H1 (cell line): ENCODE results near the gene KRTAP5-1. TPM values are rescaled to one million over a fixed set of nuclear protein-coding genes. Genes with fewer than 3 reads are reported as not detected.

ENCODE experiments used
- CTCF ChIA-PET: fragments of 300-600 bp; sonication (Branson Sonifier 250); formaldehyde crosslinking; loops from one replicate; lab custom pipeline; 2021; ENCODE audit not compliant: partially characterized antibody; lab: Charles Lee
- POLR2A ChIA-PET: fragments of 300-600 bp; sonication (Branson Sonifier 250); formaldehyde crosslinking; loops from one replicate; lab custom pipeline; 2021; ENCODE audit warnings: inconsistent platforms; ENCODE audit not compliant: partially characterized antibody; lab: Charles Lee
- DNase-seq, 2 experiments: peaks; one replicate each; pipeline versions ENCODE4 v3.0.0 to v3.0.0-alpha.2; 2010 to 2022; ENCODE audit warnings: low spot score in 2 of 2, low read depth in 1 of 2, mixed read lengths in 1 of 2
- FAIRE-seq: peaks from 2 replicates; lab custom pipeline; 2011; peaks lifted over from hg19 to GRCh38; lab: Jason Lieb, UNC
- H2AFZ ChIP-seq: 2 replicates; pipeline ENCODE4 v1.8.1; 2012; ENCODE audit warnings: low read length, inconsistent platforms
- H2AK5ac ChIP-seq: 2 replicates; pipeline ENCODE4 v1.6.1; 2013; ENCODE audit warnings: low read depth, low read length
- H2BK120ac ChIP-seq: replicated peaks from 2 replicates; pipeline ENCODE3; 2013; ENCODE audit warnings: low read depth, low read length, inconsistent platforms
- H2BK12ac ChIP-seq: 2 replicates; pipeline ENCODE4 v1.6.1; 2013; ENCODE audit warnings: low read depth, low read length
- H2BK15ac ChIP-seq: 2 replicates; pipeline ENCODE4 v1.6.1; 2013; ENCODE audit warnings: low read length
- H2BK20ac ChIP-seq: 2 replicates; pipeline ENCODE4 v1.6.1; 2013; ENCODE audit warnings: low read length
- H2BK5ac ChIP-seq: 2 replicates; pipeline ENCODE4 v1.6.1; 2013; ENCODE audit warnings: low read depth, low read length
- H3K14ac ChIP-seq: 2 replicates; pipeline ENCODE4 v1.6.1; 2013; ENCODE audit warnings: inconsistent platforms; ENCODE audit not compliant: insufficient read length
- H3K18ac ChIP-seq: 2 replicates; pipeline ENCODE4 v1.6.1; 2013; ENCODE audit warnings: low read length; ENCODE audit errors: extremely low read depth
- H3K23ac ChIP-seq: 2 replicates; pipeline ENCODE4 v1.6.1; 2013; ENCODE audit warnings: inconsistent platforms; ENCODE audit not compliant: insufficient read length
- H3K23me2 ChIP-seq: 2 replicates; pipeline ENCODE4 v1.6.1; 2013; ENCODE audit warnings: low read depth, low read length
- H3K27ac ChIP-seq: 2 replicates; pipeline ENCODE4 v1.6.1; 2011; ENCODE audit warnings: low read depth, low read length, inconsistent platforms
- H3K27me3 ChIP-seq, 4 experiments: replicated peaks in 1 of 4; 1 replicate in 1 of 4; 2 replicates in 3 of 4; pipeline versions ENCODE4 v1.6.1 to v1.8.1; 2011 to 2013; ENCODE audit warnings: low read length in 3 of 4, mild to moderate bottlenecking in 3 of 4, inconsistent platforms in 2 of 4, mixed read lengths in 2 of 4, moderate library complexity in 1 of 4; ENCODE audit not compliant: control insufficient read depth in 3 of 4, insufficient read depth in 3 of 4; ENCODE audit errors: extremely low read depth in 1 of 4
- H3K36me3 ChIP-seq, 4 experiments: 2 replicates each; pipeline versions ENCODE4 v1.6.1 to v1.8.1; 2011 to 2013; ENCODE audit warnings: mild to moderate bottlenecking in 4 of 4, low read length in 3 of 4, moderate library complexity in 2 of 4, control low read depth in 1 of 4, inconsistent platforms in 1 of 4; ENCODE audit not compliant: insufficient read depth in 4 of 4, control insufficient read depth in 2 of 4
- H3K4ac ChIP-seq: replicated peaks from 2 replicates; pipeline ENCODE3; 2013; ENCODE audit warnings: low read length, low read depth, mixed read lengths, inconsistent platforms; ENCODE audit not compliant: insufficient read length
- H3K4me1 ChIP-seq, 4 experiments: replicated peaks in 1 of 4; 1 replicate in 1 of 4; 2 replicates in 3 of 4; pipeline versions ENCODE4 v1.6.1 to v1.8.1; 2011 to 2013; ENCODE audit warnings: low read length in 3 of 4, inconsistent platforms in 2 of 4, mixed read lengths in 1 of 4; ENCODE audit not compliant: insufficient read depth in 4 of 4, control insufficient read depth in 3 of 4
- H3K4me2 ChIP-seq, 2 experiments: 2 replicates each; pipeline versions ENCODE4 v1.6.1 to v1.8.1; 2011 to 2013; ENCODE audit warnings: low read depth in 2 of 2, low read length in 2 of 2, control low read depth in 1 of 2, inconsistent platforms in 1 of 2, mild to moderate bottlenecking in 1 of 2; ENCODE audit not compliant: insufficient read depth in 1 of 2
- H3K4me3 ChIP-seq, 4 experiments: fragments of 200-600, 300-600 bp in 1 of 4; sonication (generic), shearing (Covaris generic), sonication (Bioruptor Twin) in 1 of 4; 2 replicates each; pipeline versions ENCODE4 v1.5.1 to v1.8.1; 2011 to 2016; ENCODE audit warnings: low read length in 4 of 4, low read depth in 3 of 4, control low read depth in 2 of 4, inconsistent platforms in 2 of 4, mild to moderate bottlenecking in 2 of 4, mixed read lengths in 1 of 4, moderate library complexity in 1 of 4; ENCODE audit not compliant: insufficient read depth in 2 of 4; ENCODE audit errors: extremely low read depth in 1 of 4
- H3K56ac ChIP-seq: replicated peaks from 2 replicates; pipeline ENCODE3; 2013; ENCODE audit warnings: low read depth, mild to moderate bottlenecking, mixed read lengths, low read length, inconsistent platforms; ENCODE audit not compliant: insufficient read length
- H3K79me1 ChIP-seq: 2 replicates; pipeline ENCODE4 v1.6.1; 2013; ENCODE audit warnings: low read depth, low read length, control low read depth
- H3K79me2 ChIP-seq, 2 experiments: 2 replicates each; pipeline versions ENCODE4 v1.6.1 to v1.8.1; 2012 to 2013; ENCODE audit warnings: low read length in 2 of 2, mild to moderate bottlenecking in 2 of 2, inconsistent platforms in 1 of 2; ENCODE audit not compliant: insufficient read depth in 2 of 2, control insufficient read depth in 1 of 2
- H3K9ac ChIP-seq, 4 experiments: replicated peaks in 1 of 4; 1 replicate in 1 of 4; 2 replicates in 3 of 4; pipeline versions ENCODE4 v1.6.1 to v1.8.1; 2011 to 2013; ENCODE audit warnings: low read depth in 3 of 4, low read length in 3 of 4, control low read depth in 2 of 4, mild to moderate bottlenecking in 2 of 4, moderate library complexity in 2 of 4, inconsistent platforms in 1 of 4; ENCODE audit errors: extremely low read depth in 1 of 4
- H3K9me3 ChIP-seq, 2 experiments: 2 replicates each; pipeline versions ENCODE4 v1.6.1 to v1.8.1; 2012 to 2013; ENCODE audit warnings: mild to moderate bottlenecking in 2 of 2, moderate library complexity in 2 of 2, control low read depth in 1 of 2, inconsistent platforms in 1 of 2, low read depth in 1 of 2, low read length in 1 of 2, mixed read lengths in 1 of 2; ENCODE audit not compliant: insufficient read depth in 2 of 2
- H4K20me1 ChIP-seq, 2 experiments: replicated peaks in 1 of 2; 2 replicates each; pipeline versions ENCODE3 to v1.8.1; 2011 to 2013; ENCODE audit warnings: inconsistent platforms in 2 of 2, low read length in 2 of 2, mild to moderate bottlenecking in 1 of 2; ENCODE audit not compliant: insufficient read depth in 2 of 2, control insufficient read depth in 1 of 2
- H4K5ac ChIP-seq: 2 replicates; pipeline ENCODE4 v1.6.1; 2013; ENCODE audit warnings: low read length, low read depth, mixed read lengths, inconsistent platforms; ENCODE audit not compliant: insufficient read length
- H4K8ac ChIP-seq: 2 replicates; pipeline ENCODE4 v1.8.0; 2013; ENCODE audit warnings: mild to moderate bottlenecking, moderate library complexity, low read length, inconsistent platforms; ENCODE audit not compliant: insufficient read depth; ENCODE audit errors: extremely low read depth
- H4K91ac ChIP-seq: replicated peaks from 2 replicates; pipeline ENCODE3; 2013; ENCODE audit warnings: low read length, mixed read lengths, inconsistent platforms; ENCODE audit not compliant: insufficient read length
- CHD1 ChIP-seq: IDR thresholded peaks from 2 replicates; pipeline ENCODE4 v1.6.1; 2012; ENCODE audit warnings: low read depth, low read length, improper control_type of control experiment
- CTCF ChIP-seq, 3 experiments: IDR thresholded peaks; 1 replicate in 2 of 3; 2 replicates in 1 of 3; pipeline versions ENCODE4 v1.5.1 to v1.6.1; 2011; ENCODE audit warnings: low read length in 3 of 3, mild to moderate bottlenecking in 3 of 3, inconsistent platforms in 2 of 3, low read depth in 1 of 3, moderate library complexity in 1 of 3; ENCODE audit not compliant: insufficient read depth in 1 of 3; ENCODE audit errors: control extremely low read depth in 1 of 3
- EP300 ChIP-seq, 2 experiments: IDR thresholded peaks; 1 replicate in 1 of 2; 2 replicates in 1 of 2; pipeline ENCODE4 v1.6.1; 2011 to 2012; ENCODE audit warnings: low read depth in 2 of 2, low read length in 2 of 2, mild to moderate bottlenecking in 2 of 2, borderline replicate concordance in 1 of 2, inconsistent platforms in 1 of 2, moderate library complexity in 1 of 2
- MAX ChIP-seq: IDR thresholded peaks from 2 replicates; pipeline ENCODE4 v1.6.1; 2012; ENCODE audit warnings: inconsistent platforms
- RNF2 ChIP-seq: fragments of 200-900, 300-1000 bp; sonication (generic); IDR thresholded peaks from 2 replicates; pipeline ENCODE4 v1.7.1; 2016; ENCODE audit warnings: borderline replicate concordance, low read depth, mild to moderate bottlenecking, antibody characterized with exemption, low read length; ENCODE audit not compliant: poor library complexity, severe bottlenecking; ENCODE audit errors: missing control alignments
- SAP30 ChIP-seq: fragments of 300-600 bp; sonication (generic); IDR thresholded peaks from 2 replicates; pipeline ENCODE4 v1.7.1; 2012; ENCODE audit warnings: low read length, moderate library complexity, mild to moderate bottlenecking, inconsistent platforms; ENCODE audit not compliant: insufficient read depth, insufficient replicate concordance
- SIRT6 ChIP-seq: IDR thresholded peaks from one replicate; pipeline ENCODE4 v1.7.1; 2012; ENCODE audit warnings: low read length, inconsistent platforms
- TCF12 ChIP-seq: IDR thresholded peaks from 2 replicates; pipeline ENCODE4 v1.6.1; 2011; ENCODE audit warnings: low read depth, mild to moderate bottlenecking, low read length
- TEAD4 ChIP-seq: IDR thresholded peaks from 2 replicates; pipeline ENCODE4 v1.6.1; 2012; ENCODE audit warnings: low read depth, low read length, inconsistent platforms, mixed read lengths
- WGBS, 2 experiments: shearing (Covaris generic) in 1 of 2; methylation state at CpG; one replicate each; pipeline versions ENCODE4 v1.1.6 to v1.1.7; 2013 to 2015; ENCODE audit warnings: low lambda C conversion rate in 2 of 2, mixed read lengths in 2 of 2, inconsistent platforms in 1 of 2, low coverage in 1 of 2, missing lambda C conversion rate in 1 of 2; ENCODE audit not compliant: insufficient replicate concordance in 2 of 2, insufficient coverage in 1 of 2, insufficient read length in 1 of 2; ENCODE audit errors: extremely low coverage in 1 of 2, missing lambda C conversion rate in 1 of 2; 5-methylcytosine and 5-hydroxymethylcytosine counted together
- polyA plus RNA-seq, 7 experiments: library from polyadenylated mRNA; depleted of rRNA in 3 of 7; stranded (reverse) in 5 of 7; unstranded in 2 of 7; fragments of >200 nt in 5 of 7; fragments of 200-250 nt in 2 of 7; gene quantifications; 1 replicate in 5 of 7; 2 replicates in 1 of 7; 4 replicates in 1 of 7; pipeline versions ENCODE4 v1.2.1 to v1.2.3, GENCODE V29; 2011 to 2013; ENCODE audit warnings: missing spikeins in 2 of 7, mixed read lengths in 2 of 7
- total RNA-seq: library from RNA; stranded (reverse); fragmentation: NEBNext Ultra II Directional; extraction: Animal tissue kit (Norgen Biotek cat#: 25700); gene quantifications from 2 replicates; pipeline ENCODE4 v1.2.1, GENCODE V29; 2021

The KRTAP5-1 gene
- total and polyA plus RNA-seq, 2 of the 8 experiments (the other 6 are each of a cell fraction or from before 2014, with no cell fraction given) = not detected

GRCh38 chr11:1546077-1546535, 39.0 kb downstream of the KRTAP5-1 start:
- no peak overlapping the region for H3K27ac ChIP-seq
- H4K5ac ChIP-seq = no peak overlapping the region
- H3K23me2 ChIP-seq = peaks cover 21% of the 10 kb centered on the region; the same call in 1 of the 2 replicates
- H2BK5ac ChIP-seq = no peak overlapping the region
- no peak overlapping the region for H2BK120ac ChIP-seq
- DNase-seq = peak in 1 of 2 experiments; percentile 74
- H3K9me3 ChIP-seq = no peaks in the 10 kb centered on the region
- H4K8ac ChIP-seq = no peak overlapping the region; the same call in 1 of the 2 replicates
- no peak overlapping the region for H2BK12ac ChIP-seq
- no peaks in the 10 kb centered on the region for H3K36me3 ChIP-seq
- no peak overlapping the region; the same call in 1 of the 2 replicates for H3K18ac ChIP-seq
- no peak overlapping the region for H2BK20ac ChIP-seq
- ChIA-PET POLR2A (interaction anchor here (0.6 to 5.4 kb wide), 7 partner anchors 12 to 978 kb away, joined by 3 to 60 read pairs (median 5); no protein-coding TSS in a partner anchor), CTCF (interaction anchor here (0.6 to 7.2 kb wide), 31 partner anchors 8 to 698 kb away, joined by 3 to 144 read pairs (median 4); partner anchors contain the start of genes KRTAP5-2 and KRTAP5-5)
- no peaks in the 10 kb centered on the region for H4K20me1 ChIP-seq
- H3K9ac ChIP-seq = no peak overlapping the region
- H2BK15ac ChIP-seq = no peak overlapping the region
- no peak overlapping the region for H3K23ac ChIP-seq
- FAIRE-seq = no peak
- H3K27me3 ChIP-seq = peaks cover 15 to 58% (median 45%) of the 10 kb centered on the region in 4 experiments
- no peak overlapping the region for H3K14ac ChIP-seq
- H2AFZ ChIP-seq = no peak overlapping the region
- no peak overlapping the region for H3K56ac ChIP-seq
- H2AK5ac ChIP-seq = no peak overlapping the region
- no peaks in the 10 kb centered on the region for H3K79me1 ChIP-seq
- H3K79me2 ChIP-seq = no peaks in the 10 kb centered on the region
- H3K4me1 ChIP-seq = peaks cover 3 to 30% (median 13%) of the 10 kb centered on the region in 4 experiments
- 17% methylated on average over 17 of the region's 18 CpGs; no CpG with 5 or more reads in 1 of the 2 experiments for WGBS, 2 experiments
- no peak overlapping the region for H3K4ac ChIP-seq
- H4K91ac ChIP-seq = peak overlapping the region; percentile 40
- H3K4me2 ChIP-seq = peak overlapping the region; percentile 68 to 90
- peak overlapping the region; percentile 10 to 64 (median 30) for H3K4me3 ChIP-seq
- no peak for TF ChIP-seq CTCF (IDR thresholded peaks at IDR 0.05; ENCODE audit: control extremely low read depth in 1 of 3, insufficient read depth in 1 of 3, low read depth in 1 of 3, low read length in 3 of 3)
- 0 out of 2 replicates have a peak, but pooled peaks have one; percentile 30 for TF ChIP-seq MAX
- no peak for TF ChIP-seq RNF2
- no peak for TF ChIP-seq SAP30
- TF ChIP-seq TEAD4 = peak; percentile 88
- TF ChIP-seq CHD1 = no peak
- TF ChIP-seq SIRT6 = no peak
- TF ChIP-seq EP300 (IDR thresholded peaks at IDR 0.05; ENCODE audit: borderline replicate concordance in 1 of 2, low read depth in 2 of 2, low read length in 2 of 2) = peak in 1 of 2 experiments; percentile 25; a peak in 1 of 3 replicates
- TF ChIP-seq TCF12 = peak; percentile 88
